HG02938 (cell line): Measurements from ENCODE around the gene CLCA4.

ENCODE experiments used
- ATAC-seq: cut with Tn5 transposase; IDR thresholded peaks from one replicate; pipeline ENCODE4 v1.9.1; 2021; ENCODE audit warnings: mild to moderate bottlenecking, moderate library complexity; ENCODE audit not compliant: unreplicated experiment

CLCA4 gene, protein sequence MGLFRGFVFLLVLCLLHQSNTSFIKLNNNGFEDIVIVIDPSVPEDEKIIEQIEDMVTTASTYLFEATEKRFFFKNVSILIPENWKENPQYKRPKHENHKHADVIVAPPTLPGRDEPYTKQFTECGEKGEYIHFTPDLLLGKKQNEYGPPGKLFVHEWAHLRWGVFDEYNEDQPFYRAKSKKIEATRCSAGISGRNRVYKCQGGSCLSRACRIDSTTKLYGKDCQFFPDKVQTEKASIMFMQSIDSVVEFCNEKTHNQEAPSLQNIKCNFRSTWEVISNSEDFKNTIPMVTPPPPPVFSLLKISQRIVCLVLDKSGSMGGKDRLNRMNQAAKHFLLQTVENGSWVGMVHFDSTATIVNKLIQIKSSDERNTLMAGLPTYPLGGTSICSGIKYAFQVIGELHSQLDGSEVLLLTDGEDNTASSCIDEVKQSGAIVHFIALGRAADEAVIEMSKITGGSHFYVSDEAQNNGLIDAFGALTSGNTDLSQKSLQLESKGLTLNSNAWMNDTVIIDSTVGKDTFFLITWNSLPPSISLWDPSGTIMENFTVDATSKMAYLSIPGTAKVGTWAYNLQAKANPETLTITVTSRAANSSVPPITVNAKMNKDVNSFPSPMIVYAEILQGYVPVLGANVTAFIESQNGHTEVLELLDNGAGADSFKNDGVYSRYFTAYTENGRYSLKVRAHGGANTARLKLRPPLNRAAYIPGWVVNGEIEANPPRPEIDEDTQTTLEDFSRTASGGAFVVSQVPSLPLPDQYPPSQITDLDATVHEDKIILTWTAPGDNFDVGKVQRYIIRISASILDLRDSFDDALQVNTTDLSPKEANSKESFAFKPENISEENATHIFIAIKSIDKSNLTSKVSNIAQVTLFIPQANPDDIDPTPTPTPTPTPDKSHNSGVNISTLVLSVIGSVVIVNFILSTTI

GRCh38 chr1:86546787-86547221 lies at the start of gene CLCA4:
CLCA4 (plus strand) TSS chr1:86547078; CDS start chr1:86547120, 42 bp downstream.
- no peak for ATAC-seq

DNA sequence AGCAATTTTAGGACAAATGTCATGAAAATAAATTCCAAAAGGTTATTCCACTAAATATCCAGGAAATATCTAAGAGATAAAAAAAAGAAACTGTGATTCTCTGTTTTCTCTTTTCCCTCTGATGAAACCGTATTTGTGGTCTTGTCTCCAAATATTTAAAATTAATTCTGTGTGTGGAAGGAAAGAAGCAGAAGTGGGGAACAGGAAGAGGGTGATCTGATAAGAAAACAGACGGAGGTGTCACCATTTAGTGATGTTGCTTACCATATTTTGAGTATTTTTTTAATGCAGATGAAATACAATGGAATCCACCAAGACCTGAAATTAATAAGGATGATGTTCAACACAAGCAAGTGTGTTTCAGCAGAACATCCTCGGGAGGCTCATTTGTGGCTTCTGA lies 48.6 kb upstream of the CLCA4 start:
- no peak for ATAC-seq

DNA sequence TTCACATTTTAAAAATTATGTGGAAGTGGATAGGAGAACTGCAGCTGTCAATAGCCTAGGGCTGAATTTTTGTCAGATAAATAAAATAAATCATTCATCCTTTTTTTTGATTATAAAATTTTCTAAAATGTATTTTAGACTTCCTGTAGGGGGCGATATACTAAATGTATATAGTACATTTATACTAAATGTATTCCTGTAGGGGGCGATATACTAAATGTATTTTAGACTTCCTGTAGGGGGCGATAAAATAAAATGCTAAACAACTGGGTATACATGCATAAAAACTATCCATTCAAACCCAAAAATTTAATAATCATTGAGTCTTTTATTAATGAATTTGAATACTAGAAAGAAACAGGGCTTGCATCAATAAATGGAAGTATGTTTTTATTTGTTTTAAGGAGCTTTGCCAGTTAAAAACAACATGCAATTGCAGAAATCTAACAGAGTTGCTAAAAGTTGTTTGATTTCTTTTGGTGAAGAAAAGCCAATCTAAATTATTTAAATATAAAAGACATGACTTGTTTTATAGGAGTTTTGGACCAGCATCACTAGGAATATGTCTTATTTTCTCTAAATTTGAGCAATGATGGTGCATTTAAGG lies 46.8 kb upstream of the CLCA4 start:
- peak; percentile 55 for ATAC-seq

- ATAC-seq, result no peak
Observed at GRCh38 chr1:86500714-86501113, 46.2 kb upstream of the CLCA4 start.

DNA sequence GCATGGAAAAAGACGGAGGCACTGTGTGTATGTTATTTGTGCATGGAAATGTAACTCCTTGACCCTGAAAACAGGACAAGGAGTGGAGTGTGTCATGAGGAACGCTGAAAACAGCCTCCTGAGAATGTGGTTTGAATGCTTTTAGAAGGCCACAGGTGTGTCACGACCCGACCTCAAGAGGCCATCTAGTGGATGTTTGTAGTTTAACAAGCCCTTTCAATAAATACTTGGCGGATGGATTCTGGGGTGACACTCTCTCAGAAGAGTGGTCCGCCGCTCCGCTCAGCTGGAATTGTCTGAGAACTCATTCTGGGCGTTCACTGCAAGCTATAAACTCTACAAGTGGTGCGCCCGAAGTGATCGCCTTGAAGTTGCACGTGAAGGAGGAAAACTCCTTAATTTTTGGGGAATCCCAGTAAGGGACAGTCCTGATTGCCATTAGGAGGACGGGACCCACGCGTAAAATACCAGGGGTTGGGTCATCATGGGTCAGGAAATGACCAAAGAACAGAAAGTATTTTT lies 44.7 kb upstream of the CLCA4 start:
- peak; percentile 64 for ATAC-seq

GRCh38 chr1:86502721-86503405 lies 44.0 kb upstream of the CLCA4 start:
- ATAC-seq, result peak; percentile 27

DNA sequence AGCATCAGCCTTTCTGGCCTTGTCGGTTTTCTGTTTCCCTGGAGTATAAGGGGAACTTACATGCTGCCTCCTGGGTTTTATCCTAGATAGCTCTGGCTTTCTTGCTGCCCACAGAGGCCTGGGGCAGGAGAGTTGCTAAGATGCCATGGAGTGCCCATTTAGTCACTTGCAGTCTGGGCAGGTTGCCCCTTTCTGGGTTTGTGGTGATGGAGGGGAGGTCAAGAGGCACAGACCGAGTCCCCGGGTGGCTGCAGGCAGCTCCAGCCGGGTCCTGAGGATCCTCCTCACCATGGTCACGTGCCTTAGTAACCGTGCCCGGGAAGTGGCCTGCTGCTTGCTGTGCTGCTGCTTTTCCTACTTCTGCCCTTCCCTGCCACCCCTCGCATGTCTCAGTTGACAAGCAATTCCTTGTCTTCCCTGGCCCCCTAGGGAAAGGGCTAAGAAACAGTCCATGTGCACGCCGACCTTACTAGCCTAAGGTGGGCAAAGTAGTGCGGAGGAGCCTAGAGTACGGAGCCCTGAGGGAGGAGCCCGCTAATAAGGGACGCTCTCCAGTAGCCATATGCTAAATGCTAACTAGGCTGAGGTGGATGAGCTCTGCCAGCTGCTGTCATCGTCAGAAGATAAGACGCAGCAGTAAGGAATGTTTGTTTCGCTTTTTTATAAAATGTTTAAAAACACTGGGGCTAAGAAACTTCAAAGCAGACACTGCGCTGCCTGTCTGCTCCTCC lies 43.3 kb upstream of the CLCA4 start:
- no peak for ATAC-seq

- no peak for ATAC-seq
Observed at GRCh38 chr1:86504137-86504479, 42.8 kb upstream of the CLCA4 start.

GRCh38 chr1:86504895-86505563 lies 41.8 kb upstream of the CLCA4 start:
- no peak for ATAC-seq

- no peak for ATAC-seq
Observed at GRCh38 chr1:86505564-86505902, 41.3 kb upstream of the CLCA4 start.

GRCh38 chr1:86507935-86508582 lies 38.8 kb upstream of the CLCA4 start:
- peak; percentile 76 for ATAC-seq

DNA sequence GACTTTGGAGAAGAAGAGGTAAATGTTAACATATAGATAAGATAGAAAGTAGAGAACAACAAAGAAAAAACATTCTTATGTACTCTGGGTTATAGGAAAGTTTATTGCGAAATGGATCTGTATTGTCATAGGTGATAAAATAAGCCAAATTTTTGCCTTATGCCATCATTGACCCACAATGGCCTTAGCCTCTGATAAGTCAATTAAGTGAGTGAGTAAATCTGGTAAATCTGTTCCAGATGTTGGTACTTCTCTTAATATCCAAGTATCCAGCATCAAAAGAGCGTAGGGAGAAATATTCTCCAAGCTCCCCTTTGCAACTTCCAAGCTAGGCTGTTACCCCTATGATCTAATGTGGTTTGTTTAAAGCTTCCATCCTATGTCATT lies 38.3 kb upstream of the CLCA4 start:
- no peak for ATAC-seq

DNA sequence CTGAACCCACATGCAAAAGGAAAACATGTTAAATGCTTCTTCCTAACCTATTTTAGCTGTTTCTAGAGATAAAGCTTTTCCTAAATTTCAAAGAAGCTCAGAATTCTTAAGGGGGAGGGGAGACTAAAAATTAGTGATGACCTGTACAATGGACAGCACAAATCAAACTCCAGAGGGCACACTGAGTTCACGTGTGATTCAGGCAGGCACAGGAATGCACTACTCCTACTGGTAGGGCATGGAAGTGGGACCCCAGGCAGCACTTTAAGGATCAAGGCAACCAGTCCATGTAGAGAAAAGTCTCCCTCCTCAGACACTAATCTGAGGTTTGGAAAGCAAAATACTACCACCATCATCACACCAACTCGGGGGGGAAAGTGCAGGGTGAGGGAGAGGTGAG lies 31.3 kb upstream of the CLCA4 start:
- no peak for ATAC-seq

DNA sequence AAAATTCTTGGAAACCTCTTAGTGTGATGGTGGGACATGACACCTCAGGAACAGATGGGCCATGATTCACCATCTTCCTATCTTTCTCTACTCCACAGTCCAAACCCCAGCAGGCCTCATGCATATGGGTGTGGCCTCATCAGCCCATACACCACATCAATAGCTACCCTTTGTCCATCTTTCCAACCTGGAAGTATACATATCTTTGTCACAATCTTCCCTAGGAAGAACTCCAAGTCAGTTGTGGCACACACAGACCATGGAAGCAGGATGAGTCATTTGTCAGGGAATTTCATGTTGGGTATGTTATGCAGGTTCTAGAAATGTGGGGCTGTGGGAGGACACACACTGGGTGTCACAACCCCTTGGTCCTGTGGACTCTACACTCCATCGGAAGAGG lies 30.5 kb upstream of the CLCA4 start:
- ATAC-seq, result no peak

- no peak for ATAC-seq
Observed at GRCh38 chr1:86517336-86517735, 29.5 kb upstream of the CLCA4 start.

- no peak for ATAC-seq
Observed at GRCh38 chr1:86520789-86521521, 25.9 kb upstream of the CLCA4 start.

DNA sequence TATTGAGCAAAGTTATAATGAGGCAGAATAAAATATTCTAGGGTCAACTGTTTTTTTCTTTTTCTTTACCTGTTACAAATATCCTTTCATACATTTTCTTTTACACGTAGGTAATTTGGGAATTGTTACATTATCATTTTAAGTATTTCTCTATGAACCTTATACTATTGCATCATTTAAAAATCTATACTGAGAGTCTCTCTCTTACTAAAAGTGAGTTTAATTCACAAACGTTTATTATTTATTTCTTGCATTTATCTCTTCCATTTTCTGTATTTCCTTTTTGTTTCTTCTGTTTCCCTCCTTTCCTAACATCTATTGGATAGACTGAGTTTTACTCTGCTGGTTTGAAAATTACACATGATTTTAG lies 25.4 kb upstream of the CLCA4 start:
- no peak for ATAC-seq

GRCh38 chr1:86522240-86522639 lies 24.6 kb upstream of the CLCA4 start:
- ATAC-seq, result no peak
